GM21723 (cell line): ENCODE results near the gene YIF1A.
"Not testable (repeated sequence)": the region's sequence is repeated elsewhere in the genome, so short reads cannot be mapped to it uniquely, and the experiment has no call there.

Source experiments
- ATAC-seq: cut with Tn5 transposase; IDR thresholded peaks from one replicate; pipeline ENCODE4 v1.9.1; 2021; ENCODE audit warnings: mild to moderate bottlenecking, moderate library complexity; ENCODE audit not compliant: unreplicated experiment

YIF1A gene

DNA sequence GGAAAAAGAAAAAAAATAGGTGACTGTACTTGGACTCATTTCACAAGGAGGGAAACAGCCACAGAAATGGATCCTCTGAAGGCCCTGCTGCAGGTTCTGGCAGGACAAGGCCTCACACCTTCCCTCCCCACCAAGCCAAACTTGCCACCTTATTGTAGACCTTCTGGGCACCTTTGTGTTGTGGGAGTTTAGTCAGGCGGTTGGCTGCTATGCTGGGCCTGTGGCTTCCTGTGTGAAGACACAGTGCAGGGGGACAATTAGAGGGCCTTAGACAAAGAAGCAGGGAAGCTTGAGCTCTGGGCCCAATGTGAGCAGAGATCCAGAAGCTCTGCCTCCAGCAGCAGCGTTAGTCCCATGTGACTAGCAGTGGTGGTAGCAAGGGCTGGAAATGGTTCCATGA is 16.3 kb downstream of the YIF1A start:
- no peak for ATAC-seq

DNA sequence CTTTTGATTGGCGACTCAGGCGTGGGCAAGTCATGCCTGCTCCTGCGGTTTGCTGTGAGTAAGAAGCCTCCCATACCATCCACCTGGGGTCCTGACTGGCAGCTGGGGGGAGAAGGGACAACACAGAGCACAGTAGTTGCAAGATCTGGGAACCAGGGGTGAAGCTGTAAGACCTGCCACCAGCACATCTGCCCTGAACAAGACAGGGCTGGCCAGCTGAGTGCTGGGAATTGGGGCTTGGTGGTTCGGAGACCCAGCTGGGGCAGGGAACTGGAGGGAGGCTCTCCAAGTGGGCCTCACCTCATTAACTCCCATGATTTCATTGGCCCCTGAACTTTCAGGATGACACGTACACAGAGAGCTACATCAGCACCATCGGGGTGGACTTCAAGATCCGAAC is 17.1 kb downstream of the YIF1A start:
- no peak for ATAC-seq

DNA sequence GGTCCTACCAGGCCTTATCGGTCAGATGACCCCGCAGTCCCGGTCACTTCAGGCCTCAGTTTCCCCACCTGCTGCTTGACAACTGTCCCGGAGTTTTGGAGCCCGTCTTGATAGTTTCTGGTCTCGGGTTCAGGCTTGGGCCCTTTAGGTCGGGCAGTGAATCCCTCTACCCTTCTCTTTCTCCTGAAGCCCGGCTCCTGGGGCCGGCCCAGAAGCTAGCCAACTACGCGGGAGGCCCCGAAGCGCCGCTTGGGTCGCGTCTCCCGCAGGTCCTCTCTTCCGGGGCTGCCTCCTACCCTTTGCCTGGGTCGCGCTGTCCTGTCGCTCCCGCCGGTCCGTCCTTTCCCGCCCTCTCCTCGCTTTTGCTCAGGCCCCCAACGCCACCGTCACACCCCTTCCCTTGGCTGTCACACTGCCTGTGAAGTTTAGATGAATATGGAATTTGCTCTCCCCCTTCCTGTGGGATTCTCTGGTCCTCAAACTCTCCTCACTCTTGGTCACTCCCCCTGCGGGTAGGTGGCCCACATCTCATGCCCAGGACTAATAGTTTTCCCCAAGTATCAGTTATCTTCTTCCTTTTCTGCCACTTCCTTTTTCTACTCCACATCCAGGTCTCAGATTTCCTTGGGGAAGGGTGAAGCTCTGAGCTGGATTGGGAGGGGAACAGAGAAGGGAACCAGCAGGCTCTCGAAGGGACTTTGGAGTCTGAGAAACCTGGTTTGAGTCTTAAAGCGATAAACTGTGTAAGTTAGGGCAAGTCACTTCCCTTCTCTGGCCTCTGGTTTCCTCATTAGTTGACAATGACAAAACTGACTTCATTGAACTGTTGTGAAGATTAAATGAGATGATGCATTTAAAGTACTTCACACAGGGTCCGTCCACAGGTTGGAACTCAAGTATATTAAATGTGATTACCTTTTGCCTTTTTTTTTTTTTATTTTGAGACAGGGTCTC is 19.7 kb downstream of the YIF1A start:
- no peak for ATAC-seq

- ATAC-seq, result peak; percentile 72
These were observed 20.5 kb downstream of the YIF1A start, which contains the start of gene RAB1B for GRCh38 chr11:66268244-66268951. TSS of gene RAB1B (plus strand) at chr11:66268639. CDS start at chr11:66268680, 41 bp downstream.

GRCh38 chr11:66267379-66268243 is 21.3 kb downstream of the YIF1A start:
- peak; percentile 51 for ATAC-seq

GRCh38 chr11:66267039-66267378 is 21.9 kb downstream of the YIF1A start:
- ATAC-seq, result no peak

GRCh38 chr11:66266378-66267038 is 22.4 kb downstream of the YIF1A start:
- ATAC-seq, result no peak

GRCh38 chr11:66265531-66266377 is 23.2 kb downstream of the YIF1A start:
- ATAC-seq, result no peak

DNA sequence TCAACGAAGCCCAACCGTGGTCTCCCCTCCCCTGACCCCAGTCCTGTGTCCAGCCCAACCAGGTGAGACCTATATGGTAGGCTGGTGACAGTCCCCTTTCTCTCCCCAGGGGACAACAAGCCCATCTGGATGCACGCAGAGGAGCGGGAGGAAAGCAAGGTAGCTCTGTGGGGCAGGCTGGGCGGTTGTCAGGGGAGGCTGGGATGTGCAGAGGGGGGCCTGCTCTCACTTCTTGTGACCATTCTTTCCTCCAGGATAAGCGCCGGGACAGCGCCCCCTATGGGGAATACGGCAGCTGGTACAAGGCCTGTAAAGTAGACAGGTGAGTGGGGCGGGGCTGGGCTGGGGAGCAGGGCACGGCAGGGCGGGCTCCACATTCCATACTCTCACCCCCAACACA is 24.0 kb downstream of the YIF1A start:
- no peak for ATAC-seq

GRCh38 chr11:66264383-66264782 is 24.6 kb downstream of the YIF1A start:
- ATAC-seq, result no peak

DNA sequence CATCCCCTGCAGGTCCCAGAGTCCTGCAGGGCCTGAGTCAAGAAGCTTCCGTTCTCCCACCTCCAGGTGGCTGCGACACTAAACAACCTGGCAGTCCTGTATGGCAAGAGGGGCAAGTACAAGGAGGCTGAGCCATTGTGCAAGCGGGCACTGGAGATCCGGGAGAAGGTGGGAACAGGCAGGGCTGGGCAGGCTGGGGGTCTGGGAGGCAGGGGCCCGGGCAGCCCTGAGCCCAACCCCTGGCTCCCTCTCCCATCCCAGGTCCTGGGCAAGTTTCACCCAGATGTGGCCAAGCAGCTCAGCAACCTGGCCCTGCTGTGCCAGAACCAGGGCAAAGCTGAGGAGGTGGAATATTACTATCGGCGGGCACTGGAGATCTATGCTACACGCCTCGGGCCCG is 25.2 kb downstream of the YIF1A start:
- ATAC-seq, result no peak

DNA sequence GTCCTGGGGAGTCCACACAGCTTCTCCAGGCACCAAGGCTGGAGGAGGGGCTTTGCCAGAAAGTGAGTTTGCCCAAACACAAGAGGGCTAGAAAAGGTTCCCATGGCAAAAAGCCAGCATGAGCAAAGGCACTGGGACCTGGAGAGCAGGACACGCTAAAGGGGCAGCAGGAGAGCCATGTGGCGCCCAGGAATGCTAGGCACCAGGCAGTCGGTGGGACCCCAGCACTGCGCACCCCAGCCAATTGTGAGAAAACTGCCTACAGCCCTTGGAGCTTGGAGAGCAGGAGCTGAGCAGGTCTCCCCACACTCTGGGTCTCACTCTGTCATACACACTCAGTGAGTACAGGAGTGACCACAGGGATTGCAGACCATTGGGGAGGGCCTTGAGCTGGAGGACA is 25.7 kb downstream of the YIF1A start:
- no peak for ATAC-seq

DNA sequence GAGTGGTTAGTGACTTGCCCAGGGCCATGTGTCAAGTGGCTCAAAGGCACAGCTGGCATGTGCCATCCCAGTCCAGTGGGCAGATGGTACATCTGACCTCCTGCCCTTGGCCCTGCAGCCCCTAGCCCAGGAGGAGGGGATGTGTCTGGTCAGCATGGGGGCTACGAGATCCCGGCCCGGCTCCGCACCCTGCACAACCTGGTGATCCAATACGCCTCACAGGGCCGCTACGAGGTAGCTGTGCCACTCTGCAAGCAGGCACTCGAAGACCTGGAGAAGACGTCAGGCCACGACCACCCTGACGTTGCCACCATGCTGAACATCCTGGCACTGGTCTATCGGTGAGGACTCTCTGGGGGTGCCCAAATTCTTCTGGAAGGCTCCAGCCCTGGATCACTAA is 26.2 kb downstream of the YIF1A start:
- ATAC-seq, result no peak

- no peak for ATAC-seq
These were observed 26.8 kb downstream of the YIF1A start for GRCh38 chr11:66262191-66262590.

DNA sequence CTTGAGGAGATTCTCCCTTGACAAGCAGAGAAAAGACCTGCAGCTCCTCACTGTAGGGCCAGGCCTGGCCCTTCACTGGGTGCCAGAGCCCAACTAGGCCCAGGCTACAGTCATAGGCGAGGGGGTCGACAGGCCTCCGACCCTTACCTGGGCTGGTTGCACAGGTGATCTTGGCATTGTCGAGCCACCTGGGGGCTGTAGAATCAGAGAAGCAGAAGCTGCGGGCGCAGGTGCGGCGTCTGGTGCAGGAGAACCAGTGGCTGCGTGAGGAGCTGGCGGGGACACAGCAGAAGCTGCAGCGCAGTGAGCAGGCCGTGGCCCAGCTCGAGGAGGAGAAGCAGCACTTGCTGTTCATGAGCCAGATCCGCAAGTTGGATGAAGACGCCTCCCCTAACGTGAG is 27.4 kb downstream of the YIF1A start:
- ATAC-seq, result no peak

GRCh38 chr11:66259956-66260355 is 29.0 kb downstream of the YIF1A start:
- ATAC-seq, result no peak

DNA sequence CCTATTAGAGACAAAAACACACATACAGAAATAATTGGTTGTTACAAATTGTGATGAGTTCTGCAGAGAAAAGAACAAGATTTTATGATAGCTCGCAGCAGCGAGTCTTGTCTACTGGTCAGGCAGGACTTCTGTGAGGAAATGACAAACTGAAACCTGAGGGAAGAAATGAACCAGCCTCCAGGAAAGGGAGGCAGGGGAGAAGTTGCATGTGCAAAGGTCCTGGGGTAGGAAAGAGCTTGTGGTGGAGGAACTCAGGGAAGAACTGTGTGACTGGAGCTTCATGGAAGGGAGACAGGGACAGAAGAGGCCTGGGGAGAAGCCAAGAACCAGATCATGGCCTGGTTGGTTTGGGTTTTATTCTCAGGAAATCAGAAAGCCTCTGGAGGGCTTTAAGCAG is 29.7 kb downstream of the YIF1A start:
- no peak for ATAC-seq

DNA sequence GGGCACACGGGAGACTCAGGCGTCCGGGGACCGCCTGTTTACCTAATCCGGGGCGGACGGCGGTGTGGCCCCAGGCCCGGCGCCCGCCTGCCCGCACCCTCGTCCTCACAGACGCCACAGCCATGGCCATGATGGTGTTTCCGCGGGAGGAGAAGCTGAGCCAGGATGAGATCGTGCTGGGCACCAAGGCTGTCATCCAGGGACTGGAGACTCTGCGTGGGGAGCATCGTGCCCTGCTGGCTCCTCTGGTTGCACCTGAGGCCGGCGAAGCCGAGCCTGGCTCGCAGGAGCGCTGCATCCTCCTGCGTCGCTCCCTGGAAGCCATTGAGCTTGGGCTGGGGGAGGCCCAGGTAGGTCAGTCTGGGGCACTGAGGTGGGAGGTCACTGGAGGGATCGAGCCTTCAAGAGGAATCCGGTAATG is 30.5 kb downstream of the YIF1A start:
- ATAC-seq, result no peak

- ATAC-seq, result not testable (repeated sequence)
These were observed 35.9 kb downstream of the YIF1A start for GRCh38 chr11:66253081-66253480.

DNA sequence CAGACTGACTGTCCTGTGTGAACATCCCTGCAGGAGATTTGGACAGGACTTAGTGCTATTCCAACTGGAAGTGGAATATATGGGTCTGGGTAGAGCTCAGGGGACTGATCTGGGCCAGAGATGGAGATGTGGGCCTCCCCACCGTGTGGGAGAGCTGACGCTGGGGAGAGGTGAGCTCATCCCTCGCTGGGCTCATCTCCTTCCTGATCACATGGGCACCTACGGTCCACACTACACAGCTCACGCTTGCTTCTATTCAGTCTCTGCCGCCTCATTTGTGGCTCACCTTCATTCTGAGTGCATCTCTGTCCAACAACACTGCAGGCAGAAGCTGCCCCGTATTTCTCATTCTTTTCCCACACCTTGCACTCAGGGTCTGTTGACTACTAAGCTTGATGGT is 37.1 kb downstream of the YIF1A start:
- no peak for ATAC-seq
